Activated naive CD8-positive, alpha-beta T cell treated with anti-CD3 and anti-CD28 coated beads, Interleukin-2, amount 10 ng/mL, durations not matched to agents 7 days and 5 days (primary cell): ENCODE measurements around the gene AKAP17A. TPM values are rescaled to one million over a fixed set of nuclear protein-coding genes. Genes with fewer than 3 reads are reported as not detected.
"Not testable (repeated sequence)": the region's sequence is repeated elsewhere in the genome, so short reads cannot be mapped to it uniquely, and the experiment has no call there.

ENCODE experiments used
- ATAC-seq: fragments of 150-1000 bp; cut with Tn5 transposase; one replicate; pipeline ENCODE4 v1.10.0; 2021; ENCODE audit warnings: low read depth, moderate library complexity
- POLR2A ChIA-PET: fragments of 350-600 bp; sonication (Branson Sonifier 250); formaldehyde crosslinking; loops from one replicate; lab custom pipeline; 2021; ENCODE audit warnings: antibody characterized with exemption; lab: Charles Lee
- DNase-seq: peaks from one replicate; pipeline ENCODE4 v3.0.0; 2021
- H3K27ac Mint-ChIP-seq: one replicate; pipeline ENCODE4 v1.8.0; 2022; ENCODE audit warnings: mild to moderate bottlenecking, mixed read lengths
- H3K27me3 Mint-ChIP-seq: one replicate; pipeline ENCODE4 v1.8.0; 2022; ENCODE audit warnings: mild to moderate bottlenecking, moderate library complexity, mixed read lengths
- H3K36me3 Mint-ChIP-seq: one replicate; pipeline ENCODE4 v1.8.0; 2021; ENCODE audit warnings: mild to moderate bottlenecking, mixed read lengths
- H3K4me1 Mint-ChIP-seq: one replicate; pipeline ENCODE4 v1.8.0; 2021; ENCODE audit warnings: mixed read lengths
- H3K4me3 Mint-ChIP-seq: one replicate; pipeline ENCODE4 v1.8.0; 2022; ENCODE audit warnings: mild to moderate bottlenecking, moderate library complexity, mixed read lengths
- H3K9me3 Mint-ChIP-seq: one replicate; pipeline ENCODE4 v1.8.0; 2021; ENCODE audit warnings: mixed read lengths
- total RNA-seq, 2 experiments: library from RNA; stranded (reverse); gene quantifications; one replicate each; pipeline ENCODE4 v1.2.3, GENCODE V29; 2021

AKAP17A gene
- total RNA-seq, 2 experiments from 2014 or later = 87.8 to 88.1 TPM

DNA sequence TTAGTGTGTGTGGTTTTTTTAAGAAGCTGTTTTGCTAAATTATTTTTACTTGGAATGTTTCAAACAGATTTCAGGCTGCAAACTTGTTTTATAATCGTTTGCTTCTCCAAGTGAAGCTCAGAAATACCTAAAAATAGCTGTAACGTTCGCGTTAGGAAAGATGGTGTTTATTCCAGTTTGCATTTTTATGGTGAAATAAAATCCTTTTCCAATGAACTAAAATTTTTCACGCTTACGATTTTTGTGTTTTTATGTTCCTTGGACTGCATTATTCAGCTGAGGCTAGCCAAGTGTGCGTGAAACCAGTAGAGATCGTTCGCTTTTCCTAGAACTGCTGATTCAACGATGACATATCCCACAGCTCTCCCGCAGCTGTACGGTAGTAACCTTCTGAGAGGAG, 10.9 kb downstream of the AKAP17A start:
- POLR2A ChIA-PET = no interaction called here
- Mint-ChIP-seq H3K4me3 (no peak overlapping the region), H3K27me3 (no peaks in the 10 kb centered on the region), H3K27ac (no peak overlapping the region), H3K9me3 (no peaks in the 10 kb centered on the region), H3K4me1 (peaks cover 2% of the 10 kb centered on the region), H3K36me3 (peaks cover 34% of the 10 kb centered on the region)
- ATAC-seq = no peak
- no peak for DNase-seq

GRCh38 chrX:1606496-1606895, 15.1 kb downstream of the AKAP17A start:
- Mint-ChIP-seq H3K27ac (no peak overlapping the region), H3K27me3 (no peaks in the 10 kb centered on the region), H3K4me1 (no peaks in the 10 kb centered on the region), H3K9me3 (no peaks in the 10 kb centered on the region), H3K36me3 (peaks cover 20% of the 10 kb centered on the region), H3K4me3 (no peak overlapping the region)
- DNase-seq (no peak), ATAC-seq (no peak)
- POLR2A ChIA-PET = no interaction called here

DNA sequence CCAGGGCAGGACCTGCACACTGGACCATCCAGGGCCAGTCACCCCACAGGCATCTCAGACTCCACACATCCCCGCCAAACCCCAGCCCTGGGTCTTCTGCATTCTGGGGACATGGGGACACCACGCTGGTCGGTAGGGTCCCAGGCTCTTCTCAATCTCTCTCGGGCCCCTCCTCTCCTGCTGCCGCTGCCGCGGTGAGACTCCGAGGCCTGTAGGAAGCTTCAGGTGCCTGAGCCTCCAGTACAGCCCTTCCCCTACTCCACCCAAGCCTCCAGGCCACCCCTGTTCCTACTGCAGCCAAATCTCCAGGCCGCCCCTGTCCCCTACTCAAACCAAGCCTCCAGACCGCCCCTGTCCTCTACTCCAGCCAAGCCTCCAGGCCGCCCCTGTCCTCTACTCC, 17.9 kb downstream of the AKAP17A start:
- Mint-ChIP-seq H3K4me1 (no peaks in the 10 kb centered on the region), H3K27me3 (no peaks in the 10 kb centered on the region), H3K36me3 (peaks cover under 1% of the 10 kb centered on the region), H3K27ac (no peak overlapping the region), H3K4me3 (no peak overlapping the region), H3K9me3 (no peaks in the 10 kb centered on the region)
- DNase-seq = no peak
- POLR2A ChIA-PET = no interaction called here
- ATAC-seq = no peak

- POLR2A ChIA-PET = no interaction called here
- no peaks in the 10 kb centered on the region for H3K4me1 Mint-ChIP-seq
- H3K27me3 Mint-ChIP-seq = no peaks in the 10 kb centered on the region
- no peak overlapping the region for H3K4me3 Mint-ChIP-seq
- ATAC-seq = no peak
- H3K27ac Mint-ChIP-seq = no peak overlapping the region
- H3K36me3 Mint-ChIP-seq = no peaks in the 10 kb centered on the region
- no peaks in the 10 kb centered on the region for H3K9me3 Mint-ChIP-seq
- DNase-seq = no peak
These were observed 18.4 kb downstream of the AKAP17A start for GRCh38 chrX:1609762-1610161.

- Mint-ChIP-seq H3K36me3 (no peaks in the 10 kb centered on the region), H3K27ac (no peak overlapping the region), H3K27me3 (no peaks in the 10 kb centered on the region), H3K4me3 (no peak overlapping the region), H3K9me3 (no peaks in the 10 kb centered on the region), H3K4me1 (no peaks in the 10 kb centered on the region)
- POLR2A ChIA-PET = no interaction called here
- no peak for ATAC-seq
- DNase-seq = no peak
These were observed 18.8 kb downstream of the AKAP17A start for GRCh38 chrX:1610166-1610565.

GRCh38 chrX:1610736-1611135, 19.3 kb downstream of the AKAP17A start:
- H3K4me3 Mint-ChIP-seq = no peak overlapping the region
- H3K4me1 Mint-ChIP-seq = no peaks in the 10 kb centered on the region
- DNase-seq = no peak
- H3K36me3 Mint-ChIP-seq = no peaks in the 10 kb centered on the region
- POLR2A ChIA-PET = no interaction called here
- no peak for ATAC-seq
- no peaks in the 10 kb centered on the region for H3K9me3 Mint-ChIP-seq
- H3K27me3 Mint-ChIP-seq = no peaks in the 10 kb centered on the region
- no peak overlapping the region for H3K27ac Mint-ChIP-seq

DNA sequence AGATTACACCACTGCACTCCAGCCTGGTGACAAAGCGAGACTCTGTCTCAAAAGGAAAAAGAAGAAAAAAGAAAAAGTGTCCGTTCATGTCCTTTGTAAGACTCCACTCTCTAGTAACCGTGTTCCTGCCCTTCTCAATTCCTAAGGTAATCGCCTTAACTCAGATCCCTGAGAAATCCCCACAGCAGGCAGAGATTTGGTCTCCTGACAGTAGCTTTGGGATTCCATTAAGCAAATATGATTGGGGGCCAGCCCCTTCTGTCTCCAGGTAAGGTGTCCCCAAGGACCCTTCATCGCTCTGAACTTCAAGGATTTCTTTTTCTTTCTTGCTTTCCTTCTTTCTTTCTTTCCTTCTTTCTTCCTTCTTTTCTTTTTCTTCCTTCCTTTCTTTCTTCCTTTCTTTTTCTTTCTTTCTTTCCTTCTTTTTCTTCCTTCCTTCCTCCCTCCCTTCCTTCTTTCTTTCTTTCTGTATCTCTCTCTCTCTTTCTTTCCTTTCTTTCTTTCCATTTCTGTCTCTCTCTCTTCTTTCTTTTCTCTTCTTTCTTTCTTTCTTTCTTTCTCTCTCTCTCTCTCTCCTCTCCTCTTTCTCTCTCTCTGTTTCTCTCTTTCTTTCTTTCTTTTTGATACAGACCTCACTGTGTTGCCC, 21.4 kb downstream of the AKAP17A start:
- H3K27me3 Mint-ChIP-seq = no peaks in the 10 kb centered on the region
- no peaks in the 10 kb centered on the region for H3K9me3 Mint-ChIP-seq
- no peak overlapping the region for H3K27ac Mint-ChIP-seq
- ATAC-seq = no peak
- DNase-seq = no peak
- H3K4me3 Mint-ChIP-seq = no peak overlapping the region
- POLR2A ChIA-PET = no interaction called here
- H3K4me1 Mint-ChIP-seq = no peaks in the 10 kb centered on the region
- H3K36me3 Mint-ChIP-seq = no peaks in the 10 kb centered on the region

DNA sequence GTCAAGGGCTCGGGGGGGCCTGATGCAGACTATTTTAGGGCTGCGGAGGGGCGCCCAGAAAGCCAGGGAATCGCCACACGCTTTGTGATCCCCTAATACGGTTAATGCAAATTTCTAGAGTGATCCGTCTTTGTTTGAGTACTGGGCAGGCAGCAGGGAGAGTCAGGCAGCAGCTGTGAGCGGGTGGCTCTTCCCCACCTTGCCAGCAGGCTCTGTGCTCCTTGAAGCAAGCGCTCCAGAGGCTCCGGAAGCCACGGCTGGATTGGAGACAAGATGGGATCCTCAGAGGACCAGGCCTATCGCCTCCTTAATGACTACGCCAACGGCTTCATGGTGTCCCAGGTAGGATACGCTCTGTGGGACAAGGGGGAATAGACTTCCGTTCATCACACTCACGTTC, 23.5 kb downstream of the AKAP17A start, which contains the start of gene ASMT:
Gene ASMT (plus strand): TSS at position 133 of the 400 bp plus-strand sequence. CDS start 141 bp downstream, at position 274.
- Mint-ChIP-seq H3K27ac (no peak within 1 kb of the TSS), H3K4me3 (no peak within 1 kb of the TSS), H3K9me3 (no peaks in the 10 kb centered on the region), H3K4me1 (no peaks in the 10 kb centered on the region), H3K27me3 (no peaks in the 10 kb centered on the region), H3K36me3 (no peaks in the 10 kb centered on the region)
- no peak for ATAC-seq
- POLR2A ChIA-PET = no interaction called here
- no peak for DNase-seq

GRCh38 chrX:1618689-1619088, 27.3 kb downstream of the AKAP17A start:
- Mint-ChIP-seq H3K9me3 (no peaks in the 10 kb centered on the region), H3K27me3 (no peaks in the 10 kb centered on the region), H3K36me3 (no peaks in the 10 kb centered on the region), H3K27ac (no peak overlapping the region), H3K4me3 (no peak overlapping the region), H3K4me1 (peaks cover 7% of the 10 kb centered on the region)
- POLR2A ChIA-PET = no interaction called here
- ATAC-seq (no peak), DNase-seq (no peak)

DNA sequence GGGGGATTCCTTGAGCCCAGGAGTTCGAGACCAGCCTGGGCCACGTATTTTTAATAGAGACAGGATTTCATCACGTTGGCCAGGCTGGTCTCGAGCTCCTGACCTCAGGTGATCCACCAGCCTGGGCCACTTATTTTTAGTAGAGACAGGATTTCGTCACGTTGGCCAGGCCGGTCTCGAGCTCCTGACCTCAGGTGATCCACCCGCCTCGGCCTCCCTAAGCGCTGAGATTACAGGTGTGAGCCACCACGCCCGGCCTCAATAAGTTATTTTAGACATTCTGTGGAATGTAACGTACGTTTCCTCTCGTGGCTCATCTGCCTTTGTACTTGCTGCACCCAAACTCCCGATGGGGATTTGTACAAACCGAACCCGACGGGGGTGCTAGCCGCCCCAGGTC, 32.3 kb downstream of the AKAP17A start:
- no peaks in the 10 kb centered on the region for H3K36me3 Mint-ChIP-seq
- ATAC-seq = no peak
- no peaks in the 10 kb centered on the region for H3K9me3 Mint-ChIP-seq
- H3K4me3 Mint-ChIP-seq = no peak overlapping the region
- peaks cover 7% of the 10 kb centered on the region for H3K4me1 Mint-ChIP-seq
- POLR2A ChIA-PET = no interaction called here
- no peak for DNase-seq
- no peak overlapping the region for H3K27ac Mint-ChIP-seq
- H3K27me3 Mint-ChIP-seq = peaks cover under 1% of the 10 kb centered on the region

GRCh38 chrX:1624158-1624860, 32.9 kb downstream of the AKAP17A start:
- H3K27me3 Mint-ChIP-seq, H3K4me3 Mint-ChIP-seq, H3K27ac Mint-ChIP-seq, POLR2A ChIA-PET, H3K4me1 Mint-ChIP-seq, ATAC-seq, H3K9me3 Mint-ChIP-seq, DNase-seq, H3K36me3 Mint-ChIP-seq: not testable (repeated sequence)

- H3K27ac Mint-ChIP-seq, ATAC-seq, H3K36me3 Mint-ChIP-seq, H3K27me3 Mint-ChIP-seq, H3K4me3 Mint-ChIP-seq, H3K9me3 Mint-ChIP-seq, DNase-seq, H3K4me1 Mint-ChIP-seq, POLR2A ChIA-PET: not testable (repeated sequence)
These were observed 33.4 kb downstream of the AKAP17A start for GRCh38 chrX:1624861-1625215.

DNA sequence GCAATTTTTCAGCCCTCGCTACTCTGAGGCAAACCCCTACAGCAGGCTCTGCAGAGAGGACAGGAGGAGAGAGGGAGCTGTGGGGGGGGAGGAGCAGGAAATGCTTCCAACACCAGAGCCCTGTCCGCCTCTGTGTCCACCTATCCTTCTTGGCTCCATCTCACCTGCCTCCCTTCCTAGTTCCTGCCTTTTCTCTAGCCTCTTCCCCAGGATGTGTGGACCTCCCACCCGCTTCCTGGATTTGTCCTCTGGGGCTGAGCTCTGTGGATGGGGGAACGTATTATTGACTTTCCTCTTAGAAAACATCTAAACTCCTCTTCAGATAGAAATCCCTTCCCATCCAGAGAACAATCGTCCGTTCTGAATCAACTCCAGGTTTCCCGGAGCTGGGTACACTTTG, 37.8 kb downstream of the AKAP17A start:
- ATAC-seq (no peak), DNase-seq (no peak)
- Mint-ChIP-seq H3K9me3 (no peaks in the 10 kb centered on the region), H3K4me1 (no peaks in the 10 kb centered on the region), H3K4me3 (no peak overlapping the region), H3K27me3 (peaks cover 2% of the 10 kb centered on the region), H3K36me3 (no peaks in the 10 kb centered on the region), H3K27ac (no peak overlapping the region)
- POLR2A ChIA-PET = no interaction called here

DNA sequence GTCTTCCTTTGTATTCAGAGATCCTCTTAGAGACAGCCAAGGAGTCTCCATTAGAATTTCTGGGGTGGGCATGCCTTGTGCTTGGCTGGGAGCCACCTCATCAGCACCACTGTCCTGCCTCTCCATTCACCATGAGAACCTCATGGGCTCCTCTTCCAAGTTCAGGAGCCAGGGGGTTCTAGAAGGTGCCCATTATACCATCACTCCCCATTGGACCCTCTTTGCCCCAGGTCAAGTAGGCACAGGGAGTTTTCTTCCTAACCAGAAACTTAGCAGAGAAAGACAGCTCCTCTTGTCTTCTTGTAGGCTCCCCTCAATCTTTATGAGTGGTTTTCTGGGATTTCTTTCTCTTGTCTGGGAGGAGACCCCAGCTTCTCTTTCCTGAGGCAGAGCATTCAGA, 54.6 kb downstream of the AKAP17A start:
- peaks cover 2% of the 10 kb centered on the region for H3K4me1 Mint-ChIP-seq
- POLR2A ChIA-PET = no interaction called here
- no peak overlapping the region for H3K4me3 Mint-ChIP-seq
- no peak for DNase-seq
- peaks cover 7% of the 10 kb centered on the region for H3K27me3 Mint-ChIP-seq
- no peak overlapping the region for H3K27ac Mint-ChIP-seq
- no peak for ATAC-seq
- H3K36me3 Mint-ChIP-seq = peaks cover 3% of the 10 kb centered on the region
- H3K9me3 Mint-ChIP-seq = peaks cover 3% of the 10 kb centered on the region
